ENCODE results near the gene DDAH1. TPM values are rescaled to one million over a fixed set of nuclear protein-coding genes. Genes with fewer than 3 reads are reported as not detected.

DDAH1 gene
- total and polyA plus RNA-seq, 4 donors: 25.8 to 42.7 (median 31.7) TPM

DNA sequence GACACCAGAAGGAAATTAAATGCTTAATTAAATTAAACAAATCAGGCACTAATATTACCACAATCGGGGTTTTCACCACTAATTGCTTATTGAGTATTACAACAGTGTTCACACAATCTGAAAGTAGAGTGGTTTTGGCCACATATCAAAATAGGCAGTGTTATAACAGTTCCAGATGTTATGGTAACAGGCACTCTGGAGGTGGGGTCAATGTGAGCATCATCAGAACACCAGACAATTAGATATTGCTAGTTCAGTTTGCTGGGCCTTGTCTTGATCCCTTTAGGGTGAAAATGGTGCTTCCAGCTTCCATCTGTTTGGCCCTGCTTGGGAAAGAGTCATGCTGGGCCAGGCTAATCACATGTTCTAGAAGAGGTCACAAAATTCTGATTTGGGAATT, 14.5 kb upstream of the DDAH1 start:
- DNase-seq (ENCODE audit: low spot score): no peak
- TF ChIP-seq YY1 (IDR thresholded peaks at IDR 0.05): no peak
- no peak for TF ChIP-seq SP1 (IDR thresholded peaks at IDR 0.05)
- TF ChIP-seq NR2F2 (IDR thresholded peaks at IDR 0.05): no peak
- TF ChIP-seq HNF4A (conservative IDR thresholded peaks at IDR 0.05): no peak
- TF ChIP-seq GABPA (IDR thresholded peaks at IDR 0.05 in 1 of 2, conservative IDR thresholded peaks at IDR 0.05 in 1 of 2): no peak
- no peak for TF ChIP-seq HNF4G (IDR thresholded peaks at IDR 0.05)
- TF ChIP-seq FOXA1 (IDR thresholded peaks at IDR 0.05): no peak
- TF ChIP-seq FOXA2 (IDR thresholded peaks at IDR 0.05): no peak
- TF ChIP-seq JUND (IDR thresholded peaks at IDR 0.05): no peak
- TF ChIP-seq, protein P1, sequence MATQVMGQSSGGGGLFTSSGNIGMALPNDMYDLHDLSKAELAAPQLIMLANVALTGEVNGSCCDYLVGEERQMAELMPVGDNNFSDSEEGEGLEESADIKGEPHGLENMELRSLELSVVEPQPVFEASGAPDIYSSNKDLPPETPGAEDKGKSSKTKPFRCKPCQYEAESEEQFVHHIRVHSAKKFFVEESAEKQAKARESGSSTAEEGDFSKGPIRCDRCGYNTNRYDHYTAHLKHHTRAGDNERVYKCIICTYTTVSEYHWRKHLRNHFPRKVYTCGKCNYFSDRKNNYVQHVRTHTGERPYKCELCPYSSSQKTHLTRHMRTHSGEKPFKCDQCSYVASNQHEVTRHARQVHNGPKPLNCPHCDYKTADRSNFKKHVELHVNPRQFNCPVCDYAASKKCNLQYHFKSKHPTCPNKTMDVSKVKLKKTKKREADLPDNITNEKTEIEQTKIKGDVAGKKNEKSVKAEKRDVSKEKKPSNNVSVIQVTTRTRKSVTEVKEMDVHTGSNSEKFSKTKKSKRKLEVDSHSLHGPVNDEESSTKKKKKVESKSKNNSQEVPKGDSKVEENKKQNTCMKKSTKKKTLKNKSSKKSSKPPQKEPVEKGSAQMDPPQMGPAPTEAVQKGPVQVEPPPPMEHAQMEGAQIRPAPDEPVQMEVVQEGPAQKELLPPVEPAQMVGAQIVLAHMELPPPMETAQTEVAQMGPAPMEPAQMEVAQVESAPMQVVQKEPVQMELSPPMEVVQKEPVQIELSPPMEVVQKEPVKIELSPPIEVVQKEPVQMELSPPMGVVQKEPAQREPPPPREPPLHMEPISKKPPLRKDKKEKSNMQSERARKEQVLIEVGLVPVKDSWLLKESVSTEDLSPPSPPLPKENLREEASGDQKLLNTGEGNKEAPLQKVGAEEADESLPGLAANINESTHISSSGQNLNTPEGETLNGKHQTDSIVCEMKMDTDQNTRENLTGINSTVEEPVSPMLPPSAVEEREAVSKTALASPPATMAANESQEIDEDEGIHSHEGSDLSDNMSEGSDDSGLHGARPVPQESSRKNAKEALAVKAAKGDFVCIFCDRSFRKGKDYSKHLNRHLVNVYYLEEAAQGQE (IDR thresholded peaks at IDR 0.05): no peak
- 90% methylated on average over 1 of the region's 1 CpG for WGBS
- H3K4me3 ChIP-seq (ENCODE audit: low read depth in 1 of 3, low read length in 3 of 3): no peak overlapping the region
- H3K36me3 ChIP-seq (ENCODE audit: control insufficient read depth in 4 of 4, insufficient read depth in 3 of 4, low read depth in 1 of 4, low read length in 3 of 4): no peaks in the 10 kb centered on the region
- H3K27ac ChIP-seq (ENCODE audit: low read depth in 1 of 2, low read length in 2 of 2): no peak overlapping the region
- no peaks in the 10 kb centered on the region for H3K27me3 ChIP-seq (ENCODE audit: control insufficient read depth in 4 of 4, insufficient read depth in 4 of 4, low read length in 3 of 4)
- H3K9me3 ChIP-seq (ENCODE audit: control insufficient read depth in 4 of 4, low read length in 3 of 4): no peaks in the 10 kb centered on the region
- H3K4me1 ChIP-seq (ENCODE audit: control insufficient read depth in 4 of 4, insufficient read depth in 4 of 4, low read length in 3 of 4): no peaks in the 10 kb centered on the region
- no peak overlapping the region for H3K9ac ChIP-seq (ENCODE audit: low read depth in 1 of 2, low read length in 2 of 2)

DNA sequence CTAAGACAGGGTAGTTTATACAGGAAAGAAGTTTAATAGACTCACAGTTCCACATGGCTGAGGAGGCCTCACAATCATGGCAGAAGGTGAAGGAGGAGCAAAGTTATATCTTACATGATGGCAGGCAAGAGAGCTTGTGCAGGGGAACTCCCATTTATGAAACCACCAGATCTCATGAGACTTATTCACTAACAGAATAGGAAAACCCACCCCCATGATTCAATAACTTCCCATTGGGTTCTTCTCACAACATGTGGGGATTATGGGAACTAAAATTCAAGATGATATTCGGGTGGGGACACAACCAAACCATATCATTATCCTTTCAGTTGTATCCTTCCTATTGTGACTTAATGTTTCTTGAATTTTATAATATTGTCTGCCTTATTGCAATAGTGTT, 13.4 kb upstream of the DDAH1 start:
- H3K9ac ChIP-seq (ENCODE audit: low read depth in 1 of 2, low read length in 2 of 2): no peak overlapping the region
- no peaks in the 10 kb centered on the region for H3K36me3 ChIP-seq (ENCODE audit: control insufficient read depth in 4 of 4, insufficient read depth in 3 of 4, low read depth in 1 of 4, low read length in 3 of 4)
- no peak overlapping the region for H3K4me3 ChIP-seq (ENCODE audit: low read depth in 1 of 3, low read length in 3 of 3)
- TF ChIP-seq, protein P2, sequence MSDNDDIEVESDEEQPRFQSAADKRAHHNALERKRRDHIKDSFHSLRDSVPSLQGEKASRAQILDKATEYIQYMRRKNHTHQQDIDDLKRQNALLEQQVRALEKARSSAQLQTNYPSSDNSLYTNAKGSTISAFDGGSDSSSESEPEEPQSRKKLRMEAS (IDR thresholded peaks at IDR 0.05): no peak
- TF ChIP-seq JUND (IDR thresholded peaks at IDR 0.05): no peak
- no peak for TF ChIP-seq SP1 (IDR thresholded peaks at IDR 0.05)
- no peak for TF ChIP-seq HNF4G (IDR thresholded peaks at IDR 0.05)
- TF ChIP-seq, protein P3, sequence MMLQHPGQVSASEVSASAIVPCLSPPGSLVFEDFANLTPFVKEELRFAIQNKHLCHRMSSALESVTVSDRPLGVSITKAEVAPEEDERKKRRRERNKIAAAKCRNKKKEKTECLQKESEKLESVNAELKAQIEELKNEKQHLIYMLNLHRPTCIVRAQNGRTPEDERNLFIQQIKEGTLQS (IDR thresholded peaks at IDR 0.05): no peak
- TF ChIP-seq, protein P1 (IDR thresholded peaks at IDR 0.05): no peak
- TF ChIP-seq, protein P4, sequence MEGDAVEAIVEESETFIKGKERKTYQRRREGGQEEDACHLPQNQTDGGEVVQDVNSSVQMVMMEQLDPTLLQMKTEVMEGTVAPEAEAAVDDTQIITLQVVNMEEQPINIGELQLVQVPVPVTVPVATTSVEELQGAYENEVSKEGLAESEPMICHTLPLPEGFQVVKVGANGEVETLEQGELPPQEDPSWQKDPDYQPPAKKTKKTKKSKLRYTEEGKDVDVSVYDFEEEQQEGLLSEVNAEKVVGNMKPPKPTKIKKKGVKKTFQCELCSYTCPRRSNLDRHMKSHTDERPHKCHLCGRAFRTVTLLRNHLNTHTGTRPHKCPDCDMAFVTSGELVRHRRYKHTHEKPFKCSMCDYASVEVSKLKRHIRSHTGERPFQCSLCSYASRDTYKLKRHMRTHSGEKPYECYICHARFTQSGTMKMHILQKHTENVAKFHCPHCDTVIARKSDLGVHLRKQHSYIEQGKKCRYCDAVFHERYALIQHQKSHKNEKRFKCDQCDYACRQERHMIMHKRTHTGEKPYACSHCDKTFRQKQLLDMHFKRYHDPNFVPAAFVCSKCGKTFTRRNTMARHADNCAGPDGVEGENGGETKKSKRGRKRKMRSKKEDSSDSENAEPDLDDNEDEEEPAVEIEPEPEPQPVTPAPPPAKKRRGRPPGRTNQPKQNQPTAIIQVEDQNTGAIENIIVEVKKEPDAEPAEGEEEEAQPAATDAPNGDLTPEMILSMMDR (IDR thresholded peaks at IDR 0.05; ENCODE audit: low read depth, low read length, missing input control): no peak
- TF ChIP-seq RXRA (IDR thresholded peaks at IDR 0.05): no peak
- no peak for TF ChIP-seq FOXA2 (IDR thresholded peaks at IDR 0.05)
- TF ChIP-seq FOXA1 (IDR thresholded peaks at IDR 0.05): no peak
- TF ChIP-seq, protein P5, sequence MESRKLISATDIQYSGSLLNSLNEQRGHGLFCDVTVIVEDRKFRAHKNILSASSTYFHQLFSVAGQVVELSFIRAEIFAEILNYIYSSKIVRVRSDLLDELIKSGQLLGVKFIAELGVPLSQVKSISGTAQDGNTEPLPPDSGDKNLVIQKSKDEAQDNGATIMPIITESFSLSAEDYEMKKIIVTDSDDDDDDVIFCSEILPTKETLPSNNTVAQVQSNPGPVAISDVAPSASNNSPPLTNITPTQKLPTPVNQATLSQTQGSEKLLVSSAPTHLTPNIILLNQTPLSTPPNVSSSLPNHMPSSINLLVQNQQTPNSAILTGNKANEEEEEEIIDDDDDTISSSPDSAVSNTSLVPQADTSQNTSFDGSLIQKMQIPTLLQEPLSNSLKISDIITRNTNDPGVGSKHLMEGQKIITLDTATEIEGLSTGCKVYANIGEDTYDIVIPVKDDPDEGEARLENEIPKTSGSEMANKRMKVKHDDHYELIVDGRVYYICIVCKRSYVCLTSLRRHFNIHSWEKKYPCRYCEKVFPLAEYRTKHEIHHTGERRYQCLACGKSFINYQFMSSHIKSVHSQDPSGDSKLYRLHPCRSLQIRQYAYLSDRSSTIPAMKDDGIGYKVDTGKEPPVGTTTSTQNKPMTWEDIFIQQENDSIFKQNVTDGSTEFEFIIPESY (IDR thresholded peaks at IDR 0.05): no peak
- TF ChIP-seq YY1 (IDR thresholded peaks at IDR 0.05): no peak
- no peak for TF ChIP-seq EGR1 (IDR thresholded peaks at IDR 0.05; ENCODE audit: low read depth in 2 of 2)
- TF ChIP-seq TAF1 (conservative IDR thresholded peaks at IDR 0.05): no peak
- no peak for TF ChIP-seq NR2F2 (IDR thresholded peaks at IDR 0.05)
- TF ChIP-seq GABPA (IDR thresholded peaks at IDR 0.05 in 1 of 2, conservative IDR thresholded peaks at IDR 0.05 in 1 of 2): no peak
- no peaks in the 10 kb centered on the region for H3K4me1 ChIP-seq (ENCODE audit: control insufficient read depth in 4 of 4, insufficient read depth in 4 of 4, low read length in 3 of 4)
- H3K27me3 ChIP-seq (ENCODE audit: control insufficient read depth in 4 of 4, insufficient read depth in 4 of 4, low read length in 3 of 4): no peaks in the 10 kb centered on the region
- WGBS: 83% methylated on average over 1 of the region's 1 CpG
- no peak overlapping the region for H3K27ac ChIP-seq (ENCODE audit: low read depth in 1 of 2, low read length in 2 of 2)
- DNase-seq (ENCODE audit: low spot score): no peak
- no peaks in the 10 kb centered on the region for H3K9me3 ChIP-seq (ENCODE audit: control insufficient read depth in 4 of 4, low read length in 3 of 4)
